ENCODE measurements around the gene TEX29.

- TF ChIP-seq, protein P1, sequence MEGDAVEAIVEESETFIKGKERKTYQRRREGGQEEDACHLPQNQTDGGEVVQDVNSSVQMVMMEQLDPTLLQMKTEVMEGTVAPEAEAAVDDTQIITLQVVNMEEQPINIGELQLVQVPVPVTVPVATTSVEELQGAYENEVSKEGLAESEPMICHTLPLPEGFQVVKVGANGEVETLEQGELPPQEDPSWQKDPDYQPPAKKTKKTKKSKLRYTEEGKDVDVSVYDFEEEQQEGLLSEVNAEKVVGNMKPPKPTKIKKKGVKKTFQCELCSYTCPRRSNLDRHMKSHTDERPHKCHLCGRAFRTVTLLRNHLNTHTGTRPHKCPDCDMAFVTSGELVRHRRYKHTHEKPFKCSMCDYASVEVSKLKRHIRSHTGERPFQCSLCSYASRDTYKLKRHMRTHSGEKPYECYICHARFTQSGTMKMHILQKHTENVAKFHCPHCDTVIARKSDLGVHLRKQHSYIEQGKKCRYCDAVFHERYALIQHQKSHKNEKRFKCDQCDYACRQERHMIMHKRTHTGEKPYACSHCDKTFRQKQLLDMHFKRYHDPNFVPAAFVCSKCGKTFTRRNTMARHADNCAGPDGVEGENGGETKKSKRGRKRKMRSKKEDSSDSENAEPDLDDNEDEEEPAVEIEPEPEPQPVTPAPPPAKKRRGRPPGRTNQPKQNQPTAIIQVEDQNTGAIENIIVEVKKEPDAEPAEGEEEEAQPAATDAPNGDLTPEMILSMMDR (IDR thresholded peaks at IDR 0.05): no peak
- TF ChIP-seq EZH2 (IDR thresholded peaks at IDR 0.05) (no peak), EZH2phosphoT487 (IDR thresholded peaks at IDR 0.05) (no peak)
Observed at GRCh38 chr13:111359930-111360329, 39.5 kb downstream of the TEX29 start.
